ENCODE measurements around the gene OSCAR. TPM values are rescaled to one million over a fixed set of nuclear protein-coding genes. Genes with fewer than 3 reads are reported as not detected.

OSCAR gene
- total and polyA plus RNA-seq, 2 of the 13 experiments (the other 11 are each of a cell fraction or from before 2014, with no cell fraction given), result 1.9 TPM; not detected in 1

DNA sequence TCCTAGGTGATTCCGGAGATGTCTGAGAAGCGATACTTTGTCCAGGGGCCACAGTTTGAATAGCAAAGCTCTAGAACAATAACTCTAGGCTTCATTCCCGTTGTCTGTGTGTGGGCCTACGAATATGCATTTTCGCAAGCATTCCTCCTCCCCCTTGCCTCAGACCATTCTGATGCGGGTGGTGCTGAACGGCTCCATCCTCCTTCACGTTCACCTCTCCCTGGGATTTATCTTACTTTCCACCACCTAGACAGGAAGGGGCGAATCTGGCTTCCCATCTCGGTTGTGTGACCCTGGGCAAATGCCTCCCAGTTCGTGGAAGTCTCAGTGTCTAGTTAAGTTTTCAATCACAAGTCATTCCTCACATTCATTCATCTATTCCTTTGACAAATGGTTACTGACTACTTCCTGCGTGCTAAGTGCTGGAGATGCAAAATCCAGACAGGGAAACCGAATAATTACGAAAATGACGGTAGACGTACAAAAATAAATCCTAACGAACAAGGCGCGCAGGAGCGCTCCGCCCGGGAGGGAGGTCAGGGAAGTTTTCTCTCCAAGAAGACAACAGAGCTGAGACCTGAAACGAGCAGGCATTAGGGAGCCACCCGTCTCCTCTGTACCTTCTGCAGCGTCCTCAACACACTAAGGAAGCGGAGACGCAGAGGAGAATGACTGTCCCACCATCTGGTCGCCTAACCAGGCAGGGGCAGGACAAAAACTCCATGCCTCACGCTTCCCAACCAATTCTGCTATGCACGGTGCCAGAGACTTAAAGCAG, 35.7 kb upstream of the OSCAR start (continued):
- TF ChIP-seq, protein P1, sequence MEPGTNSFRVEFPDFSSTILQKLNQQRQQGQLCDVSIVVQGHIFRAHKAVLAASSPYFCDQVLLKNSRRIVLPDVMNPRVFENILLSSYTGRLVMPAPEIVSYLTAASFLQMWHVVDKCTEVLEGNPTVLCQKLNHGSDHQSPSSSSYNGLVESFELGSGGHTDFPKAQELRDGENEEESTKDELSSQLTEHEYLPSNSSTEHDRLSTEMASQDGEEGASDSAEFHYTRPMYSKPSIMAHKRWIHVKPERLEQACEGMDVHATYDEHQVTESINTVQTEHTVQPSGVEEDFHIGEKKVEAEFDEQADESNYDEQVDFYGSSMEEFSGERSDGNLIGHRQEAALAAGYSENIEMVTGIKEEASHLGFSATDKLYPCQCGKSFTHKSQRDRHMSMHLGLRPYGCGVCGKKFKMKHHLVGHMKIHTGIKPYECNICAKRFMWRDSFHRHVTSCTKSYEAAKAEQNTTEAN (CRISPR knock-in tag; conservative IDR thresholded peaks at IDR 0.05), result no peak
- TF ChIP-seq, protein P2, sequence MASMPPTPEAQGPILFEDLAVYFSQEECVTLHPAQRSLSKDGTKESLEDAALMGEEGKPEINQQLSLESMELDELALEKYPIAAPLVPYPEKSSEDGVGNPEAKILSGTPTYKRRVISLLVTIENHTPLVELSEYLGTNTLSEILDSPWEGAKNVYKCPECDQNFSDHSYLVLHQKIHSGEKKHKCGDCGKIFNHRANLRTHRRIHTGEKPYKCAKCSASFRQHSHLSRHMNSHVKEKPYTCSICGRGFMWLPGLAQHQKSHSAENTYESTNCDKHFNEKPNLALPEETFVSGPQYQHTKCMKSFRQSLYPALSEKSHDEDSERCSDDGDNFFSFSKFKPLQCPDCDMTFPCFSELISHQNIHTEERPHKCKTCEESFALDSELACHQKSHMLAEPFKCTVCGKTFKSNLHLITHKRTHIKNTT (CRISPR knock-in tag; IDR thresholded peaks at IDR 0.05), result no peak
- TF ChIP-seq TBX2 (CRISPR knock-in tag; IDR thresholded peaks at IDR 0.05; ENCODE audit: borderline replicate concordance), result no peak
- 0 out of 2 replicates have a peak, but pooled peaks have one; percentile 51 for TF ChIP-seq ZNF446 (CRISPR knock-in tag; IDR thresholded peaks at IDR 0.05)
- TF ChIP-seq BRD4 (CRISPR knock-in tag; IDR thresholded peaks at IDR 0.05), result no peak
- TF ChIP-seq, protein P3, sequence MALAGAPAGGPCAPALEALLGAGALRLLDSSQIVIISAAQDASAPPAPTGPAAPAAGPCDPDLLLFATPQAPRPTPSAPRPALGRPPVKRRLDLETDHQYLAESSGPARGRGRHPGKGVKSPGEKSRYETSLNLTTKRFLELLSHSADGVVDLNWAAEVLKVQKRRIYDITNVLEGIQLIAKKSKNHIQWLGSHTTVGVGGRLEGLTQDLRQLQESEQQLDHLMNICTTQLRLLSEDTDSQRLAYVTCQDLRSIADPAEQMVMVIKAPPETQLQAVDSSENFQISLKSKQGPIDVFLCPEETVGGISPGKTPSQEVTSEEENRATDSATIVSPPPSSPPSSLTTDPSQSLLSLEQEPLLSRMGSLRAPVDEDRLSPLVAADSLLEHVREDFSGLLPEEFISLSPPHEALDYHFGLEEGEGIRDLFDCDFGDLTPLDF (CRISPR knock-in tag; IDR thresholded peaks at IDR 0.05), result no peak
- no peak for TF ChIP-seq RFX3 (CRISPR knock-in tag; IDR thresholded peaks at IDR 0.05)
- TF ChIP-seq MYC (CRISPR knock-in tag; IDR thresholded peaks at IDR 0.05; ENCODE audit: borderline replicate concordance), result no peak
- TF ChIP-seq ZFAT (CRISPR knock-in tag; conservative IDR thresholded peaks at IDR 0.05), result no peak
- TF ChIP-seq ZEB1 (IDR thresholded peaks at IDR 0.05; ENCODE audit: insufficient replicate concordance, low read depth), result no peak
- no peak for TF ChIP-seq ZNF562 (CRISPR knock-in tag; IDR thresholded peaks at IDR 0.05; ENCODE audit: borderline replicate concordance)
- TF ChIP-seq MBD4 (IDR thresholded peaks at IDR 0.05; ENCODE audit: borderline replicate concordance, low read length), result no peak
- no peak for TF ChIP-seq ZMYM4 (CRISPR knock-in tag; IDR thresholded peaks at IDR 0.05)
- TF ChIP-seq ZNF296 (CRISPR knock-in tag; conservative IDR thresholded peaks at IDR 0.05), result no peak
- TF ChIP-seq ZNF160 (CRISPR knock-in tag; IDR thresholded peaks at IDR 0.05), result no peak
- TF ChIP-seq ZNF24 (IDR thresholded peaks at IDR 0.05), result no peak
- TF ChIP-seq AGO1 (IDR thresholded peaks at IDR 0.05; ENCODE audit: low read depth, low read length, poor library complexity, severe bottlenecking), result no peak
- TF ChIP-seq MED1 (CRISPR knock-in tag; IDR thresholded peaks at IDR 0.05), result no peak
- no peak for TF ChIP-seq TARDBP (CRISPR knock-in tag; IDR thresholded peaks at IDR 0.05)
- TF ChIP-seq AHDC1 (CRISPR knock-in tag; IDR thresholded peaks at IDR 0.05; ENCODE audit: borderline replicate concordance), result no peak
- no peak for TF ChIP-seq U2AF2 (IDR thresholded peaks at IDR 0.05; ENCODE audit: low read depth, low read length)
- no peak for TF ChIP-seq IRX3 (CRISPR knock-in tag; IDR thresholded peaks at IDR 0.05; ENCODE audit: borderline replicate concordance, low read depth)
